DND-41 (cell line): ENCODE measurements around the gene CDH11.

Experiments used
- EZH2 ChIP-seq: IDR thresholded peaks from 3 replicates; pipeline ENCODE4 v1.6.1; 2012; ENCODE audit warnings: borderline replicate concordance, low read depth, mild to moderate bottlenecking, moderate library complexity, low read length, inconsistent platforms; ENCODE audit not compliant: severe bottlenecking
- TF ChIP-seq, protein P1 (sequence below): IDR thresholded peaks from 2 replicates; pipeline ENCODE4 v1.5.1; 2012; ENCODE audit warnings: borderline replicate concordance, low read length, moderate library complexity, mild to moderate bottlenecking; ENCODE audit not compliant: poor library complexity, severe bottlenecking; ENCODE audit errors: extremely low read depth

DNA sequence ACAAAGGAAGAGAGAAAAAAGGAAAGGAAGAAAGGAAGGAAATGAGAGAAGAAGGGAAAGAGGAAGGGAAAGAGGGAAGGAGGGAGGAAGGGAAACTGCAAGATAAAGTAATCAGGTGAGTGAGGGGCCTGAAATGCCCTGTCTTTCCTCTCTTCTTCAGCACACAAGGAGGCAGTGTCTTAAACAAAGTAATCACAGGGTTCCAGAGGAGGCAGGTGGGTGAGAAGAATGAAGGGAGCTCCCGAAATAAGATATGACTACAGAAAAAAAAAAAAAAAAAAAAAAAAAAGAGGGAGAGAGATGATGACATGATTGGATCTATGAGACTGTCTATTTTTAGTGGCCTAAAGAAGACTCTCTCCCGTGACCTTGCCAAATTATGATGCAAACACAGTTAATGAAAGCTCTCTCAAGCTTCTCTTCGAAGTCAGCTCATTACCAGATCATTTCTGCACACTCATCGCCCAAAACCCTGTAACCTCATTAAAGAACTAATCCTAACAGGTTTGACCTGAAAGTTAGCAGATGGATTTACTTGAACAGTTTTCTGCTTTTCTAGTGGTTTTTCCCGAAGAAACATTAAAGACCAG lies 53.6 kb downstream of the CDH11 start:
- TF ChIP-seq, protein P1, sequence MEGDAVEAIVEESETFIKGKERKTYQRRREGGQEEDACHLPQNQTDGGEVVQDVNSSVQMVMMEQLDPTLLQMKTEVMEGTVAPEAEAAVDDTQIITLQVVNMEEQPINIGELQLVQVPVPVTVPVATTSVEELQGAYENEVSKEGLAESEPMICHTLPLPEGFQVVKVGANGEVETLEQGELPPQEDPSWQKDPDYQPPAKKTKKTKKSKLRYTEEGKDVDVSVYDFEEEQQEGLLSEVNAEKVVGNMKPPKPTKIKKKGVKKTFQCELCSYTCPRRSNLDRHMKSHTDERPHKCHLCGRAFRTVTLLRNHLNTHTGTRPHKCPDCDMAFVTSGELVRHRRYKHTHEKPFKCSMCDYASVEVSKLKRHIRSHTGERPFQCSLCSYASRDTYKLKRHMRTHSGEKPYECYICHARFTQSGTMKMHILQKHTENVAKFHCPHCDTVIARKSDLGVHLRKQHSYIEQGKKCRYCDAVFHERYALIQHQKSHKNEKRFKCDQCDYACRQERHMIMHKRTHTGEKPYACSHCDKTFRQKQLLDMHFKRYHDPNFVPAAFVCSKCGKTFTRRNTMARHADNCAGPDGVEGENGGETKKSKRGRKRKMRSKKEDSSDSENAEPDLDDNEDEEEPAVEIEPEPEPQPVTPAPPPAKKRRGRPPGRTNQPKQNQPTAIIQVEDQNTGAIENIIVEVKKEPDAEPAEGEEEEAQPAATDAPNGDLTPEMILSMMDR, result no peak
- no peak for TF ChIP-seq EZH2
